Neural cell (in vitro differentiated cells): ENCODE measurements around the gene UBN1. TPM values are rescaled to one million over a fixed set of nuclear protein-coding genes. Genes with fewer than 3 reads are reported as not detected.

ENCODE experiments used
- H2AFZ ChIP-seq: fragments of 200-600, 300-800 bp; sonication (generic), shearing (Covaris generic); 2 replicates; pipeline ENCODE4 v1.6.0; 2014; ENCODE audit warnings: low read depth, mild to moderate bottlenecking, antibody characterized with exemption, low read length, moderate library complexity
- H3F3A ChIP-seq: fragments of 200-600 bp; shearing (Covaris generic); 2 replicates; pipeline ENCODE4 v1.6.1; 2016; ENCODE audit warnings: mild to moderate bottlenecking, moderate library complexity, mixed read lengths, antibody characterized with exemption, low read length; ENCODE audit not compliant: insufficient read depth, poor library complexity, severe bottlenecking
- H3K27ac ChIP-seq: fragments of 200-600, 300-800 bp; sonication (generic), shearing (Covaris generic); 2 replicates; pipeline ENCODE4 v1.5.1; 2014; ENCODE audit warnings: mild to moderate bottlenecking, low read length, moderate library complexity
- H3K27me3 ChIP-seq: fragments of 300-800, 200-600 bp; sonication (generic), shearing (Covaris generic); 2 replicates; pipeline ENCODE4 v1.6.0; 2014; ENCODE audit warnings: mild to moderate bottlenecking, low read depth, low read length, moderate library complexity; ENCODE audit not compliant: insufficient read depth
- H3K36me3 ChIP-seq: fragments of 300-800, 200-600 bp; sonication (generic), shearing (Covaris generic); 2 replicates; pipeline ENCODE4 v1.5.1; 2014; ENCODE audit warnings: mild to moderate bottlenecking, antibody characterized with exemption, low read length, moderate library complexity; ENCODE audit not compliant: insufficient read depth
- H3K4me2 ChIP-seq: fragments of 300-800, 200-600 bp; sonication (generic), shearing (Covaris generic); 2 replicates; pipeline ENCODE4 v1.6.0; 2014; ENCODE audit warnings: mild to moderate bottlenecking, low read length
- H3K4me3 ChIP-seq: fragments of 300-800, 200-600 bp; sonication (generic), shearing (Covaris generic); 2 replicates; pipeline ENCODE4 v1.5.1; 2014; ENCODE audit warnings: mild to moderate bottlenecking, low read length, moderate library complexity
- H3K79me2 ChIP-seq: fragments of 200-600 bp; shearing (Covaris generic); replicated peaks from 2 replicates; pipeline ENCODE4 v1.6.0; 2014; ENCODE audit warnings: mild to moderate bottlenecking, low read length, moderate library complexity; ENCODE audit not compliant: insufficient read depth
- H3K9ac ChIP-seq: fragments of 300-800, 200-600 bp; sonication (generic), shearing (Covaris generic); 2 replicates; pipeline ENCODE4 v1.6.1; 2016; ENCODE audit warnings: mild to moderate bottlenecking, low read length, mixed read lengths
- H3K9me2 ChIP-seq: fragments of 200-600 bp; shearing (Covaris generic); 2 replicates; pipeline ENCODE4 v1.6.1; 2016; ENCODE audit warnings: mild to moderate bottlenecking, low read length, mixed read lengths; ENCODE audit not compliant: insufficient read depth
- H3K9me3 ChIP-seq: fragments of 200-600, 300-800 bp; sonication (generic), shearing (Covaris generic); 2 replicates; pipeline ENCODE4 v1.6.1; 2016; ENCODE audit warnings: mild to moderate bottlenecking, mixed run types, low read length, moderate library complexity, mixed read lengths
- H4K20me1 ChIP-seq: fragments of 200-600 bp; shearing (Covaris generic); 2 replicates; pipeline ENCODE4 v1.6.1; 2016; ENCODE audit warnings: mild to moderate bottlenecking, mixed run types; ENCODE audit not compliant: insufficient read depth
- EP300 ChIP-seq: fragments of 450-650 bp; conservative IDR thresholded peaks from 2 replicates; pipeline ENCODE4 v1.6.1; 2014; ENCODE audit warnings: antibody characterized with exemption, mild to moderate bottlenecking, moderate library complexity; ENCODE audit not compliant: poor library complexity, severe bottlenecking
- EZH2 ChIP-seq: fragments of 200-600, 300-800 bp; shearing (Covaris generic), sonication (generic); IDR thresholded peaks from 2 replicates; pipeline ENCODE4 v1.6.1; 2014; ENCODE audit warnings: antibody characterized with exemption, low read length, borderline replicate concordance, mild to moderate bottlenecking; ENCODE audit not compliant: insufficient read depth, poor library complexity, severe bottlenecking
- MXI1 ChIP-seq: fragments of 450-650 bp; conservative IDR thresholded peaks from 2 replicates; pipeline ENCODE4 v1.6.1; 2014; ENCODE audit warnings: antibody characterized with exemption, mild to moderate bottlenecking; ENCODE audit not compliant: poor library complexity, severe bottlenecking
- POLR2AphosphoS5 ChIP-seq: IDR thresholded peaks from 2 replicates; pipeline ENCODE4 v1.6.1; 2012
- RAD21 ChIP-seq: fragments of 450-650 bp; conservative IDR thresholded peaks from 2 replicates; pipeline ENCODE4 v1.6.1; 2014; ENCODE audit warnings: antibody characterized with exemption, mild to moderate bottlenecking, moderate library complexity
- REST ChIP-seq: IDR thresholded peaks from 2 replicates; pipeline ENCODE4 v1.6.1; 2012; ENCODE audit warnings: borderline replicate concordance
- SMC3 ChIP-seq: fragments of 450-650 bp; conservative IDR thresholded peaks from 2 replicates; pipeline ENCODE4 v1.6.1; 2014; ENCODE audit warnings: antibody characterized with exemption, mild to moderate bottlenecking, moderate library complexity; ENCODE audit not compliant: poor library complexity
- TAF1 ChIP-seq: IDR thresholded peaks from 2 replicates; pipeline ENCODE4 v1.6.1; 2012; ENCODE audit warnings: low read depth
- polyA plus RNA-seq: library from polyadenylated mRNA; depleted of rRNA; stranded (reverse); fragments of >200 nt; gene quantifications from 2 replicates; pipeline ENCODE4 v1.2.3, GENCODE V29; 2014
- TF ChIP-seq, protein P1 (sequence below): fragments of 450-650 bp; IDR thresholded peaks from 2 replicates; pipeline ENCODE4 v1.5.1; 2014; ENCODE audit warnings: antibody characterized with exemption, mild to moderate bottlenecking, moderate library complexity; ENCODE audit not compliant: poor library complexity, severe bottlenecking

The UBN1 gene
- polyA plus RNA-seq, 1 donor from 2014 or later = 17.1 TPM

DNA sequence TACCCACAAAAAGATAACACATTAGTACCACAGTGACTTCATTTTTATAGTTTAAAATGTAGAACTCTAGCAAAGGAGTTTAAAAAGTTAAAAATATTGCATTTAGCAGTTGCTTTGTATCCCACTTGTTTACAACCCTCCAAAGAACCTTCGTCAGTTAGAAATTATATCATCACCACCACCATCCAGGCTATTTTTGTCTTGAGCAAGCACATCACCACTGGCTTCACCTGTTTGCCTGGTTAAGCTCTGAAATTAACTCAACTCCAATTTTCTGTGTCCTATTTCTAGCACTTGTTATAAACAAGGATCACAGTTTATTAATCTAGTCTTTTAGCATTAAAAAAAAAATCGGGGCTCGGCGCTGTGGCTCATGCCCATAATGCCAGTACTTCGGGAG, 6.3 kb upstream of the UBN1 start:
- Histone ChIP-seq H3K9ac (no peak overlapping the region), H2AFZ (no peak overlapping the region), H3K9me3 (no peaks in the 10 kb centered on the region), H3K27ac (no peak overlapping the region), H3K79me2 (peaks cover 16% of the 10 kb centered on the region), H3K27me3 (no peaks in the 10 kb centered on the region), H4K20me1 (no peaks in the 10 kb centered on the region), H3F3A (no peaks in the 10 kb centered on the region), H3K4me2 (no peak overlapping the region), H3K9me2 (no peaks in the 10 kb centered on the region), H3K4me3 (no peak overlapping the region), H3K36me3 (no peaks in the 10 kb centered on the region)
- TF ChIP-seq TAF1 (no peak), REST (no peak), EP300 (no peak), MXI1 (no peak), EZH2 (no peak), POLR2AphosphoS5 (no peak), RAD21 (no peak), SMC3 (no peak)
- TF ChIP-seq, protein P1, sequence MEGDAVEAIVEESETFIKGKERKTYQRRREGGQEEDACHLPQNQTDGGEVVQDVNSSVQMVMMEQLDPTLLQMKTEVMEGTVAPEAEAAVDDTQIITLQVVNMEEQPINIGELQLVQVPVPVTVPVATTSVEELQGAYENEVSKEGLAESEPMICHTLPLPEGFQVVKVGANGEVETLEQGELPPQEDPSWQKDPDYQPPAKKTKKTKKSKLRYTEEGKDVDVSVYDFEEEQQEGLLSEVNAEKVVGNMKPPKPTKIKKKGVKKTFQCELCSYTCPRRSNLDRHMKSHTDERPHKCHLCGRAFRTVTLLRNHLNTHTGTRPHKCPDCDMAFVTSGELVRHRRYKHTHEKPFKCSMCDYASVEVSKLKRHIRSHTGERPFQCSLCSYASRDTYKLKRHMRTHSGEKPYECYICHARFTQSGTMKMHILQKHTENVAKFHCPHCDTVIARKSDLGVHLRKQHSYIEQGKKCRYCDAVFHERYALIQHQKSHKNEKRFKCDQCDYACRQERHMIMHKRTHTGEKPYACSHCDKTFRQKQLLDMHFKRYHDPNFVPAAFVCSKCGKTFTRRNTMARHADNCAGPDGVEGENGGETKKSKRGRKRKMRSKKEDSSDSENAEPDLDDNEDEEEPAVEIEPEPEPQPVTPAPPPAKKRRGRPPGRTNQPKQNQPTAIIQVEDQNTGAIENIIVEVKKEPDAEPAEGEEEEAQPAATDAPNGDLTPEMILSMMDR = no peak

DNA sequence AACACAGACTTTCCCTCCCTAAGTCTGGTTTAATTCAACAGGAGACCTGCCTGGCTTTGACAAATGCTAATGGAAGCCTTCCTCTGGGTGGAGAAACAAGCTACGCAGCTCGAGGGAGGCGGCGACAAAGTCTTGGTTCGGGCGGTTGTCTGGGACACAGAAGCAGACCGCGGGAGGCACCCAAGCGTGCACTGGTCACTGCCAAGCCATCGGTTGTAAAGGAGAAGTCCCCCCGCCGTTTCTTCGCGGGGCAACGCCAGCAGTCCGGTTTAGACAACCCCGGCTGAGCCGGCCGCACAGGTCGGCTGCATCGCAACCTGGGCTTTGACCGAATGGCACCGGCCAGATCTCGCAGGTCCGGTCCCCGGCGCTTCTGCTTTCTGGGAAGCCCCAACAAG, 779 bp upstream of the UBN1 start:
- peaks cover 59% of the 10 kb centered on the region for H3K79me2 ChIP-seq

More for the DNA sequence above, 779 bp upstream of the UBN1 start:
- Histone ChIP-seq H3K4me3 (peak overlapping the region; percentile 98), H2AFZ (peak overlapping the region; percentile 80), H3K27ac (peak overlapping the region; percentile 87), H4K20me1 (no peaks in the 10 kb centered on the region), H3K4me2 (peak overlapping the region; percentile 70), H3K36me3 (no peaks in the 10 kb centered on the region), H3K9me2 (no peaks in the 10 kb centered on the region), H3K9ac (peak overlapping the region; percentile 92), H3K27me3 (no peaks in the 10 kb centered on the region), H3K9me3 (no peaks in the 10 kb centered on the region), H3F3A (no peaks in the 10 kb centered on the region)
- TF ChIP-seq EZH2 = no peak
- TF ChIP-seq REST = no peak
- no peak for TF ChIP-seq MXI1
- TF ChIP-seq SMC3 = no peak
- TF ChIP-seq RAD21 = no peak
- no peak for TF ChIP-seq TAF1
- no peak for TF ChIP-seq POLR2AphosphoS5
- TF ChIP-seq EP300 = no peak
- TF ChIP-seq, protein P1 = no peak
